Astrocyte (in vitro differentiated cells and primary cell): Measurements from ENCODE around the gene MAGI1.

Experiments
- CTCF ChIP-seq: IDR thresholded peaks from 2 replicates; pipeline ENCODE4 v1.5.1; 2011; ENCODE audit warnings: low read depth, mild to moderate bottlenecking, inconsistent platforms, low read length, moderate library complexity; ENCODE audit not compliant: insufficient read depth
- EZH2 ChIP-seq: IDR thresholded peaks from 2 replicates; pipeline ENCODE4 v1.6.1; 2012; ENCODE audit warnings: mild to moderate bottlenecking, low read length, inconsistent platforms; ENCODE audit not compliant: insufficient read depth

GRCh38 chr3:65573548-65574116 lies 465.1 kb downstream of the MAGI1 start:
- TF ChIP-seq CTCF (no peak), EZH2 (no peak)
